Esophagus squamous epithelium (tissue), 4 donors: Measurements from ENCODE around the gene SAE1.

Experiments
- CTCF ChIP-seq, 6 experiments: fragments of 450-650 bp in 4 of 6; fragments of 200-600 bp in 2 of 6; sonication (generic) in 2 of 6; IDR thresholded peaks; one replicate each; pipeline ENCODE4 v1.5.1; 2016 to 2019; ENCODE audit warnings: antibody characterized with exemption in 6 of 6, mild to moderate bottlenecking in 4 of 6, moderate library complexity in 4 of 6
- POLR2A ChIP-seq, 4 donors: fragments of 450-650 bp; IDR thresholded peaks; one replicate each; pipeline ENCODE4 v1.6.1; 2017; ENCODE audit warnings: antibody characterized with exemption in 4 of 4, mild to moderate bottlenecking in 4 of 4, moderate library complexity in 3 of 4

DNA sequence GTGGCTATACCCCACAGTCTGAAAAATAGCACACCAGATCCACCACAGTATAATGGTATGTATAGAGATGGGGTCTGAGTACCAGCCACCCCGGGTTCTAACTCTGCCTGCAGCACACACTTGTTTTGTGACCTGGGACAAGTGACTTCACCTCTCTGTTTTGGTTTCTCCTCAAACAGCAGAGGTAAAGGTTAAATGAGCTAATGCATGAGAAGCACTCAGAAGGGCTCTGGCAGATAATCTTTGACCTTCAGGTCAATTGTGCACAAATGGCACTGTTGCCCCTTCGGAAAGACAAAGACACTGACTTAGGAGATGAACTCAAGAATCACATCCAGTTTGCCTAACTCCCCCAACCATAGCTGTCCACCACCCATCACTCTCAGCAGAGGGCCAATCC is 24.8 kb upstream of the SAE1 start:
- TF ChIP-seq CTCF (IDR thresholded peaks at IDR 0.05): no peak
- no peak for TF ChIP-seq POLR2A (IDR thresholded peaks at IDR 0.05)
